Endometrial microvascular endothelial cells (primary cell): Measurements from ENCODE around the gene GOLGA5. TPM values are rescaled to one million over a fixed set of nuclear protein-coding genes. Genes with fewer than 3 reads are reported as not detected.
"Not testable (repeated sequence)": the region's sequence is repeated elsewhere in the genome, so short reads cannot be mapped to it uniquely, and the experiment has no call there.

Source experiments
- in situ Hi-C: cut with HindIII; loops from 2 replicates; pipeline ENCODE4 v1.10.0; 2017; ENCODE audit warnings: low sequenced_read_pairs, low pct_unique_long_range_greater_than_20kb; ENCODE audit errors: inconsistent ontology term
- total RNA-seq: library from RNA; depleted of rRNA; stranded (reverse); fragments of >200 nt; gene quantifications from one replicate; pipeline ENCODE4 v1.2.3, GENCODE V29; 2015; ENCODE audit errors: inconsistent ontology term

The GOLGA5 gene
- total RNA-seq, 1 donor from 2014 or later, result 29.3 TPM

GRCh38 chr14:92774572-92774971 is 19.5 kb upstream of the GOLGA5 start:
- in situ Hi-C loops, result no loop called here

GRCh38 chr14:92775292-92775691 is 18.8 kb upstream of the GOLGA5 start:
- in situ Hi-C loops, result not testable (repeated sequence)

GRCh38 chr14:92778868-92779565 is 15.1 kb upstream of the GOLGA5 start:
- in situ Hi-C loops, result not testable (repeated sequence)

GRCh38 chr14:92780444-92781232 is 13.5 kb upstream of the GOLGA5 start:
- in situ Hi-C loops, result no loop called here

GRCh38 chr14:92781350-92781749 is 12.8 kb upstream of the GOLGA5 start:
- in situ Hi-C loops, result no loop called here

- in situ Hi-C loops, result no loop called here
These were observed 10.2 kb upstream of the GOLGA5 start for GRCh38 chr14:92783813-92784431.

GRCh38 chr14:92785667-92786426 is 8.3 kb upstream of the GOLGA5 start:
- in situ Hi-C loops, result no loop called here

GRCh38 chr14:92786427-92786756 is 7.7 kb upstream of the GOLGA5 start:
- in situ Hi-C loops, result no loop called here

- in situ Hi-C loops, result no loop called here
These were observed 6.6 kb upstream of the GOLGA5 start for GRCh38 chr14:92787554-92787953.

GRCh38 chr14:92789457-92790089 is 4.5 kb upstream of the GOLGA5 start:
- in situ Hi-C loops, result no loop called here

- in situ Hi-C loops, result no loop called here
These were observed 1.2 kb upstream of the GOLGA5 start for GRCh38 chr14:92792885-92793284.

- in situ Hi-C loops, result no loop called here
These were observed 439 bp downstream of the GOLGA5 start for GRCh38 chr14:92794547-92794941.

- in situ Hi-C loops, result no loop called here
These were observed 856 bp downstream of the GOLGA5 start for GRCh38 chr14:92794961-92795360.

GRCh38 chr14:92797935-92798653 is 4.0 kb downstream of the GOLGA5 start:
- in situ Hi-C loops, result no loop called here

- in situ Hi-C loops, result no loop called here
These were observed 4.7 kb downstream of the GOLGA5 start for GRCh38 chr14:92798811-92799210.

GRCh38 chr14:92800012-92800411 is 5.9 kb downstream of the GOLGA5 start:
- in situ Hi-C loops, result no loop called here

- in situ Hi-C loops, result no loop called here
These were observed 6.4 kb downstream of the GOLGA5 start for GRCh38 chr14:92800525-92800924.

- in situ Hi-C loops, result no loop called here
These were observed 7.8 kb downstream of the GOLGA5 start for GRCh38 chr14:92801917-92802316.
